Renal cortex interstitium (tissue), 15 donors: Measurements from ENCODE around the gene KDM4C. TPM values are rescaled to one million over a fixed set of nuclear protein-coding genes. Genes with fewer than 3 reads are reported as not detected.
"Not testable (repeated sequence)": the region's sequence is repeated elsewhere in the genome, so short reads cannot be mapped to it uniquely, and the experiment has no call there.

ENCODE experiments used
- DNase-seq, 11 donors: peaks; one replicate each; pipeline ENCODE4 v3.0.0-alpha.2; 2013; ENCODE audit warnings: low read depth in 9 of 11, low spot score in 4 of 11; ENCODE audit errors: extremely low read depth in 1 of 11
- long read RNA-seq, 16 experiments: transcript quantifications; one replicate each; lab custom pipeline, GENCODE V29; 2026
- polyA plus RNA-seq, 3 donors: library from polyadenylated mRNA; unstranded; fragments of 120-200 nt; gene quantifications; one replicate each; pipeline ENCODE4 v1.2.1, GENCODE V29; 2013; ENCODE audit not compliant: insufficient read length in 3 of 3

The KDM4C gene
- polyA plus RNA-seq: 10 to 100 TPM; 14.0 to 20.0 (median 17.3) TPM
- long read RNA-seq, donor 1: 0 reads
- long read RNA-seq, donor 2, full-length matches to known transcripts: 1 of 1 reads
- long read RNA-seq, donor 2, partial matches to known transcripts: 0 of 1 reads
- long read RNA-seq, donor 2, other reads (novel, unspliced or antisense): 0 of 1 reads
- long read RNA-seq, donor 3, full-length matches to known transcripts: 3 of 3 reads
- long read RNA-seq, donor 3, partial matches to known transcripts: 0 of 3 reads
- long read RNA-seq, donor 3, other reads (novel, unspliced or antisense): 0 of 3 reads
- long read RNA-seq, donor 4, partial matches to known transcripts: 0 of 1 reads
- long read RNA-seq, donor 4, other reads (novel, unspliced or antisense): 0 of 1 reads
- long read RNA-seq, donor 5: 0 reads
- long read RNA-seq, donor 6: 0 reads
- long read RNA-seq, donor 7, full-length matches to known transcripts: 2 of 2 reads
- long read RNA-seq, donor 7, partial matches to known transcripts: 0 of 2 reads
- long read RNA-seq, donor 7, other reads (novel, unspliced or antisense): 0 of 2 reads
- long read RNA-seq, donor 8, full-length matches to known transcripts: 1 of 1 reads
- long read RNA-seq, donor 8, partial matches to known transcripts: 0 of 1 reads
- long read RNA-seq, donor 8, other reads (novel, unspliced or antisense): 0 of 1 reads
- long read RNA-seq, donor 9: 0 reads
- long read RNA-seq, donor 10, full-length matches to known transcripts: 2 of 2 reads
- long read RNA-seq, donor 10, partial matches to known transcripts: 0 of 2 reads
- long read RNA-seq, donor 10, other reads (novel, unspliced or antisense): 0 of 2 reads
- long read RNA-seq, donor 11, full-length matches to known transcripts: 2 of 2 reads
- long read RNA-seq, donor 11, partial matches to known transcripts: 0 of 2 reads
- long read RNA-seq, donor 11, other reads (novel, unspliced or antisense): 0 of 2 reads
- long read RNA-seq, donor 12, partial matches to known transcripts: 0 of 1 reads
- long read RNA-seq, donor 12, other reads (novel, unspliced or antisense): 0 of 1 reads
- long read RNA-seq, donor 13: 0 reads
- long read RNA-seq, donor 14, full-length matches to known transcripts: 1 of 1 reads
- long read RNA-seq, donor 14, partial matches to known transcripts: 0 of 1 reads
- long read RNA-seq, donor 14, other reads (novel, unspliced or antisense): 0 of 1 reads
- long read RNA-seq, donor 15: 0 reads
- long read RNA-seq, donor 16: 0 reads

DNA sequence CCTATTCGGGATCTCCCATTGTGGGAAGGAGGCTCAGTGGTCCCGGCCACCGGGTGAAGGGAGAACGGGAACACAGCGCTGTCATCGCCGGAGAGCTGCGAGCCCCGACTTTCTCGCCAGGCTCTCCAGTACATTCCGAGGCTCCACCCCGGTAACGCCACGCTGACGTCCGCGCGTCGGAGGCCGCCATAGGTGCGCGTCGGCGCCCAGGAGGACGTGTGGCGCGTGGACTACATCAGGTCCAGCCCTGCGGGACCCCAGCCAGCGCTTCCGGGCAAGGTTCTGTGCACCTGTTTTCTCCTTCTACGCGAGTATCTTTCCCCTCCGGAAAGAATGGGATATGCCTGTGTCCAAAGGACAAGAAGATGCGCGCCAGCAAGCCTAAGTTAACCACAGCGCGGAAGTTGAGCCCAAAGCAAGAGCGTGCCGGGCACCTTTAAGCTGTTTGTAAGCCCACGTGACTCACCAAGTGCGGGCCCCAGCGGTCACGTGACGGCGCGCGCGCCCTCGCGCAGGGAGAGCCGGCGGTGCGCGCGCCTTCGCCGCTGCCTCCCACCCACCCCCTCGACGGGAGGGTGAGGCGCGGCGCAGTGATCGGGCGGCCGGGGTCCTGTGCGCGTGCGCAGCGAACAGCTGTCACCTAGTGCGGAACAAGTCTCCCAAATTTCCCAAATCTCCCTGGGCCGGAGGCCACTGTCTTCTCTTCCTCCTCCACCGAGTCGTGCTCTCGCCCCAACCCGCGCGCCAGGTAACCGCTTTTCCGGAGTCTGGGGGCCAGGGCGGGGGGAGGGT, at the start of gene KDM4C:
TSS of gene KDM4C (plus strand) at position 518 of the 792 bp plus-strand sequence. CDS start 35,016 bp downstream, outside the sequence.
- peak; percentile 82 to 93 (median 92) for DNase-seq

- no peak for DNase-seq
Measured at GRCh38 chr9:6708732-6709131, 49.0 kb upstream of the KDM4C start.

- no peak for DNase-seq
Measured at GRCh38 chr9:6711403-6711802, 46.4 kb upstream of the KDM4C start.

- no peak for DNase-seq
Measured at GRCh38 chr9:6712041-6712440, 45.7 kb upstream of the KDM4C start.

DNA sequence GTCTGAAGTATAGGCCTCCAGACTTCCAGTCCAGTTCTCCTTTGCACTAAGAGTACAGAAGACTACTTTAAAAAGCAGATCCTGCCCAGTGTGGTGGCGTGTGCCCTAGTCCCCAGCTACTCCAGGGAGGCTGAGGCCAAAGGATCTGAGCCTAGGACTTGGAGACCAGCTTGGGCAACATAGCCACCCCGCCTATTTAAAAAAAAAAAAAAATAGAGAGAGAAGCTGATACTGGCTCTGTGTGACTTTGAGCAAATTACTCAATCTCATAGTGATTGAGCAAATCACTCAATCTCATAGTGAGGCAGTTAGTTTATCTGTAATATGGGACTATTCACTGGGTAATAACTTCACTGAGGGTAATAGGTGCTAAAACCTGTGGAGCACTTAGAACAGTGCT, 43.6 kb upstream of the KDM4C start:
- DNase-seq: no peak

- not testable (repeated sequence) for DNase-seq
Measured at GRCh38 chr9:6715153-6715754, 42.5 kb upstream of the KDM4C start.

- peak in 3 of 11 donors; percentile 24 to 36 (median 29) for DNase-seq
Measured at GRCh38 chr9:6715755-6716643, 41.8 kb upstream of the KDM4C start.

DNA sequence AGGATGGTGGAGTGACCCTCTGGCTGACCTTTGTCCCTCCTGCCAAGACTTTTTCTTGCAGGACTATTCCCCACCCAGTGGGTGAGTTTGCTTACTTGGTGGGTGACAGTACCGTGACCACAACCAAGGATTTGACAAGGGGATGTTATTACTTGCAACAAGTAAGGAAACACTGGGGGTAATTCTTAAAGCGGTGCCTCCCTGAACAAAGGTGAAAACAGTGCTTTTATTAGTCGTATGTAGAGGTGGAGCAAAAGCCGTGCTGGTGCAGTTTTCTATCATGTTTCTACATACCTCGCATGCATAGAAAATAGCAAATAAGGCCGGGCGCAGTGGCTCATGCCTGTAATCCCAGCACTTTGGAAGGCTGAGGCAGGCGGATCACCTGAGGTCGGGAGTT, 41.0 kb upstream of the KDM4C start:
- DNase-seq: no peak

GRCh38 chr9:6723881-6724420, 33.8 kb upstream of the KDM4C start:
- no peak for DNase-seq

- no peak for DNase-seq
Measured at GRCh38 chr9:6733257-6733656, 24.5 kb upstream of the KDM4C start.

- DNase-seq: no peak
Measured at GRCh38 chr9:6733831-6734230, 23.9 kb upstream of the KDM4C start.

DNA sequence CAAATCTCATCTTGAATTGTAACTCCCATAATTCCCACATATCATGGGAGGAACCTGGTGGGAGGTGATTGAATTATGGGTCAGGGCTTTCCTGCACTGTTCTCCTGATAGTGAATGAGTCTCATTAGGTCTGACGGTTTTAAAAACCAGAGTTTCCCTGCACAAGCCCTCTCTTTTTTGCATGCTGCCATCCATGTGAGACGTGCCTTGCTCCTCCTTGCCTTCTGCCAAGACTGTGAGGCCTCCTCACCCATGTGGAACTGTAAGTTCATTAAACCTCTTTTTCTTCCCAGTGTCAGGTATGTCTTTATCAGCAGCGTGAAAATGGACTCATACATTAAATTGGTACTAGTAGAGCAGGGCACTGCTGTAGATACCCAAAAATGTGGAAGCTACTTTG, 22.4 kb upstream of the KDM4C start:
- no peak for DNase-seq

GRCh38 chr9:6739218-6739617, 18.6 kb upstream of the KDM4C start:
- DNase-seq: no peak

GRCh38 chr9:6748861-6749260, 8.9 kb upstream of the KDM4C start:
- DNase-seq: not testable (repeated sequence)

DNA sequence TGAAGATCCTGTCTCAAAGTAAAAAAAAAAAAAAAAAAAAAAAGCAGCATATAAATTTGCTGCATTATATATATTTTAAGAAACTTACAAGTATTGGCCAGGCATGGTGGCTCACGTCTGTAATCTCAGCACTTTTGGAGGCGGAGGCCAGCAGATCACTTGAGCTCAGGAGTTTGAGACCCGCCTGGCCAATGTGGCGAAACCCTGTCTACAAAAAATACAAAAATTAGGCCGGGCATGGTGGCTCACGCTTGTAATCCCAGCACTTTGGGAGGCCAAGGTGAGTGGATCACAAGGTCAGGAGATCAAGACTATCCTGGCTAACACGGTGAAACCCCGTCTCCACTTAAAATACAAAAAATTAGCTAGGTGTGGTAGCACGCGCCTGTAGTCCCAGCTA, 2.9 kb upstream of the KDM4C start:
- DNase-seq: not testable (repeated sequence)

DNA sequence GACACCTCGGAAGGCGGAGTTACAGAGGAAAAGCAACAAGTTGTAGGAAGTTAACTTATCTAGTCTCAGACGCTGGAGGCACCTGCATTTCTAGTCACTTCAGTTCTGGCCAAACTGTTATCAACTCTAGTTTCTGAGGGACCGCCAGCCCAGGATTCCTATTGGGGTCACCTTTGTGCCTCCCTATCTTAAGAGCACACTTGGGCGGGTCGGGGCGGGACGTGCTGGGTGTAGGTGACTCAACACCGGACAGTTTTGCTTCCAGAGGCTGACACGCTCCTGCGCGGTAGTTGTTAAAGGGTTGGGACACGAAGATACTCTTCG, 679 bp upstream of the KDM4C start:
- peak in 8 of 11 donors; percentile 24 to 58 (median 50) for DNase-seq

- peak in 2 of 11 donors; percentile 9 to 27 for DNase-seq
Measured at GRCh38 chr9:6758248-6758497, 400 bp downstream of the KDM4C start.
